GM12878 (cell line): ENCODE data around the gene UFSP2. TPM values are rescaled to one million over a fixed set of nuclear protein-coding genes. Genes with fewer than 3 reads are reported as not detected.

Source experiments
- ATAC-seq: fragments of 200-7000 bp; cut with Tn5 transposase; 3 replicates; pipeline ENCODE4 v1.9.1; 2020; ENCODE audit warnings: mild to moderate bottlenecking, moderate library complexity
- BruUV-seq: library from RNA; stranded (reverse); fragments of 400-500 nt; replicated peaks from 2 replicates; lab custom pipeline; 2021; lab: Mats Ljungman, UMichigan
- CTCF ChIA-PET: fragments of 300-600 bp; sonication (Branson Sonifier 250); formaldehyde crosslinking; extraction: SDS; loops from one replicate; lab custom pipeline; 2021; ENCODE audit warnings: inconsistent platforms; lab: Yijun Ruan, JAX
- POLR2A ChIA-PET: fragments of 350-600 bp; formaldehyde crosslinking; extraction: SDS; loops from one replicate; lab custom pipeline; 2021; ENCODE audit warnings: inconsistent platforms; lab: Charles Lee
- RAD21 ChIA-PET: fragments of 300-600 bp; sonication (Branson Sonifier 250); formaldehyde crosslinking; loops from one replicate; lab custom pipeline; 2023; ENCODE audit warnings: antibody characterized with exemption; ENCODE audit not compliant: unreplicated experiment; lab: Charles Lee
- SMC1A ChIA-PET: fragments of 300-600 bp; sonication (Branson Sonifier 250); formaldehyde crosslinking; loops from one replicate; lab custom pipeline; 2023; ENCODE audit not compliant: unreplicated experiment, uncharacterized antibody; lab: Charles Lee
- DNase-seq: peaks from one replicate; pipeline ENCODE4 v3.0.0-alpha.2; 2011; ENCODE audit warnings: low read depth, low spot score
- FAIRE-seq: peaks from 3 replicates; lab custom pipeline; 2011; peaks lifted over from hg19 to GRCh38; lab: Jason Lieb, UNC
- H2AFZ ChIP-seq: 2 replicates; pipeline ENCODE4 v1.6.0; 2011; ENCODE audit warnings: low read depth, low read length, control low read depth; ENCODE audit not compliant: control insufficient read depth
- H3K27ac ChIP-seq: 2 replicates; pipeline ENCODE4 v1.5.1; 2011; ENCODE audit warnings: control low read depth; ENCODE audit not compliant: control insufficient read depth, insufficient read depth
- H3K27me3 ChIP-seq, 2 experiments: replicated peaks in 1 of 2; 2 replicates each; pipeline versions ENCODE4 v1.6.0 to v1.6.1; 2011; ENCODE audit warnings: low read length in 1 of 2; ENCODE audit not compliant: control insufficient read depth in 2 of 2, insufficient read depth in 2 of 2
- H3K36me3 ChIP-seq, 2 experiments: 2 replicates each; pipeline ENCODE4 v1.5.1; 2011; ENCODE audit warnings: low read length in 1 of 2; ENCODE audit not compliant: control insufficient read depth in 2 of 2, insufficient read depth in 2 of 2
- H3K4me1 ChIP-seq: 2 replicates; pipeline ENCODE4 v1.6.1; 2011; ENCODE audit warnings: mild to moderate bottlenecking, low read length, moderate library complexity, mixed read lengths; ENCODE audit not compliant: control insufficient read depth, insufficient read depth
- H3K4me2 ChIP-seq: 2 replicates; pipeline ENCODE4 v1.6.0; 2011; ENCODE audit warnings: control low read depth; ENCODE audit not compliant: control insufficient read depth, insufficient read depth
- H3K4me3 ChIP-seq: fragments of 200-600 bp; sonication (generic); 2 replicates; pipeline ENCODE4 v1.5.1; 2016
- H3K79me2 ChIP-seq: 2 replicates; pipeline ENCODE4 v1.6.0; 2011; ENCODE audit warnings: low read length; ENCODE audit not compliant: control insufficient read depth, insufficient read depth
- H3K9ac ChIP-seq: 2 replicates; pipeline ENCODE4 v1.8.0; 2011; ENCODE audit warnings: low read length, control low read depth, mixed read lengths; ENCODE audit not compliant: control insufficient read depth, insufficient read depth
- H3K9me3 ChIP-seq: replicated peaks from 3 replicates; pipeline ENCODE4 v1.5.1; 2011; ENCODE audit warnings: mild to moderate bottlenecking, low read length; ENCODE audit not compliant: control insufficient read depth, insufficient read depth
- H4K20me1 ChIP-seq: 2 replicates; pipeline ENCODE4 v1.6.0; 2011; ENCODE audit not compliant: control insufficient read depth, insufficient read depth
- ATF3 ChIP-seq: IDR thresholded peaks from 2 replicates; pipeline ENCODE4 v1.6.1; 2011; ENCODE audit warnings: low read depth, mild to moderate bottlenecking, low read length, moderate library complexity, borderline replicate concordance; ENCODE audit errors: extremely low read depth
- ETV6 ChIP-seq, 2 experiments: fragments of 450-650 bp in 1 of 2; IDR thresholded peaks in 1 of 2; conservative IDR thresholded peaks in 1 of 2; 2 replicates each; pipeline ENCODE4 v1.6.1; 2014; ENCODE audit warnings: antibody characterized with exemption in 1 of 2, borderline replicate concordance in 1 of 2, low read depth in 1 of 2, mild to moderate bottlenecking in 1 of 2, moderate library complexity in 1 of 2
- HCFC1 ChIP-seq: fragments of 150-350 bp; IDR thresholded peaks from 2 replicates; pipeline ENCODE4 v1.6.1; 2014; ENCODE audit warnings: low read length
- NR2C2 ChIP-seq: IDR thresholded peaks from 2 replicates; pipeline ENCODE4 v1.6.1; 2011; ENCODE audit warnings: borderline replicate concordance, low read depth; ENCODE audit not compliant: control insufficient read depth, insufficient read length
- NRF1 ChIP-seq: conservative IDR thresholded peaks from 2 replicates; pipeline ENCODE4 v1.6.1; 2011; ENCODE audit warnings: mild to moderate bottlenecking, low read depth, low read length, improper control_type of control experiment
- PAX5 ChIP-seq: IDR thresholded peaks from 2 replicates; pipeline ENCODE4 v1.6.1; 2011; ENCODE audit warnings: low read depth, low read length, borderline replicate concordance
- PAX8 ChIP-seq: fragments of 450-650 bp; IDR thresholded peaks from 2 replicates; pipeline ENCODE4 v1.6.1; 2017; ENCODE audit warnings: mild to moderate bottlenecking, moderate library complexity
- RUNX3 ChIP-seq: IDR thresholded peaks from 2 replicates; pipeline ENCODE4 v1.6.1; 2012; ENCODE audit warnings: low read length, inconsistent platforms
- SUZ12 ChIP-seq: fragments of 200-600 bp; sonication (generic); IDR thresholded peaks from one replicate; pipeline ENCODE4 v1.6.1; 2018; ENCODE audit warnings: antibody characterized with exemption, mild to moderate bottlenecking; ENCODE audit not compliant: unreplicated experiment
- WGBS: methylation state at CpG from one replicate; pipeline ENCODE4 v1.1.6; 2016; ENCODE audit warnings: low lambda C conversion rate; ENCODE audit not compliant: insufficient replicate concordance, insufficient coverage; ENCODE audit errors: missing lambda C conversion rate; 5-methylcytosine and 5-hydroxymethylcytosine counted together
- in situ Hi-C: fragments of 300-500 bp; cut with MboI; formaldehyde crosslinking; loops from 9 replicates; pipeline ENCODE4 v1.14.3; 2018; ENCODE audit warnings: mixed read lengths
- intact Hi-C: fragments of 100-400 bp; cut with micrococcal nuclease; formaldehyde crosslinking; loops from one replicate; pipeline ENCODE4 v1.14.2; 2022; ENCODE audit not compliant: unreplicated experiment
- polyA plus RNA-seq, 11 experiments: library from polyadenylated mRNA; depleted of rRNA in 4 of 11; unstranded in 6 of 11; stranded (reverse) in 5 of 11; fragments of >200 nt; fragmentation: Nextera tagmentation in 4 of 11; fragmentation: Illumina TruSeq in 1 of 11; extraction: Ambion mirVana in 4 of 11; extraction: Trizol in 1 of 11; gene quantifications; 1 replicate in 1 of 11; 2 replicates in 10 of 11; pipeline versions ENCODE4 v1.2.1 to v1.2.3, GENCODE V29; 2011 to 2016; ENCODE audit warnings: inconsistent platforms in 2 of 11, missing spikeins in 2 of 11, low read depth in 1 of 11
- total RNA-seq, 4 experiments: library from RNA; depleted of rRNA in 3 of 4; stranded (reverse); fragments of >200 nt in 3 of 4; fragmentation: Illumina TruSeq in 1 of 4; extraction: Trizol in 1 of 4; gene quantifications; 2 replicates each; pipeline versions ENCODE4 v1.2.1 to v1.2.3, GENCODE V29; 2013 to 2021

The UFSP2 gene
- total and polyA plus RNA-seq, 10 of the 15 experiments (the other 5 are each of a cell fraction or from before 2014, with no cell fraction given), result 25.4 to 53.1 (median 37.7) TPM

GRCh38 chr4:185470501-185471195, 44.9 kb upstream of the UFSP2 start:
- H3K9ac ChIP-seq, result peak overlapping the region; percentile 40; the same call in 1 of the 2 replicates
- ATAC-seq (peak; percentile 10), DNase-seq (no peak), FAIRE-seq (peak; percentile 86)
- 1% methylated on average over 35 of the region's 41 CpGs for WGBS
- ChIA-PET SMC1A (no interaction called here), CTCF (no interaction called here), POLR2A (no interaction called here), RAD21 (no interaction called here)
- BruUV-seq, result no TSS peak
- in situ Hi-C loops, result no loop called here
- no peaks in the 10 kb centered on the region; the same call in none of the 2 replicates for H3K79me2 ChIP-seq
- no peaks in the 10 kb centered on the region; the same call in 2 of the 3 replicates for H3K9me3 ChIP-seq
- TF ChIP-seq NRF1 (no peak), SUZ12 (no peak), PAX5 (peak; percentile 78), ETV6 (conservative IDR thresholded peaks at IDR 0.05 in 1 of 2, IDR thresholded peaks at IDR 0.05 in 1 of 2; ENCODE audit: borderline replicate concordance in 1 of 2, low read depth in 1 of 2) (no peak), RUNX3 (no peak), NR2C2 (no peak), PAX8 (no peak), ATF3 (no peak), HCFC1 (no peak)
- peak overlapping the region; percentile 98 for H2AFZ ChIP-seq
- peaks cover 0 to 2% of the 10 kb centered on the region in 2 experiments; a peak in 1 of 4 replicates for H3K27me3 ChIP-seq
- H3K4me1 ChIP-seq, result peaks cover 13% of the 10 kb centered on the region
- H3K4me3 ChIP-seq, result peak overlapping the region; percentile 74
- no peaks in the 10 kb centered on the region for H4K20me1 ChIP-seq
- H3K27ac ChIP-seq, result no peak overlapping the region
- intact Hi-C loops, result loop anchor here (1.0 to 10.0 kb wide), 3 partner anchors 76 to 554 kb away; partner anchors contain the start of gene LRP2BP
- peak overlapping the region; percentile 83 for H3K4me2 ChIP-seq
- no peaks in the 10 kb centered on the region for H3K36me3 ChIP-seq
